ENCODE measurements around the gene LRBA. TPM values are rescaled to one million over a fixed set of nuclear protein-coding genes. Genes with fewer than 3 reads are reported as not detected.
A peak's percentile ranks its signal among the peaks of the same experiment; 100 is the strongest.

The LRBA gene
- total RNA-seq, 2 donors from 2014 or later, result 50.1 to 59.9 TPM

DNA sequence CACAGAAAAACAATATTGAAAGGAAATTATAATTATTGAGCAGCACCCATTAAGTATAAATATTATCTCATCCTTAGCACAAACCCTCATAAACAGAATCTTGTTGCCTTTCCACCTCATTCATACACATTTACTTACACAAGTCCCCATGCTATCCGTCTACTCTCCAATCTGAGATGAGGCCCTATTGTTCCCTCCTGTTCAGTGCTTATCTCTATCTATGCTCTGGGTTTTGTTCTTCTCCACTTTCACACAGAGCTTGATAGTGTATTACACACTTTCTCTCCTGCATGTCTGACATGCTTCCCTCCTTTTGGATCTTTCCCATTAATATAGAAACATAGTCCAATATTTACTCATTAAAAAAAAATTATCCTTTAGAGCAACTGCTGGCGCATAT lies 671.3 kb downstream of the LRBA start:
- no peaks in the 10 kb centered on the region for H3K4me1 ChIP-seq
- H3K27ac ChIP-seq, result no peak overlapping the region
- DNase-seq (no peak), ATAC-seq (no peak)
- WGBS, 2 donors, result 93 to 94% methylated on average over 2 of the region's 2 CpGs
- H3K4me3 ChIP-seq, result no peak overlapping the region
- intact Hi-C loops (cut with DNase I), result no loop called here
- H3K36me3 ChIP-seq (replicated peaks in 1 of 2; ENCODE audit: insufficient read depth in 1 of 2, low read depth in 2 of 2), result no peaks in the 10 kb centered on the region
- H3K27me3 ChIP-seq, result no peaks in the 10 kb centered on the region
- no peaks in the 10 kb centered on the region for H3K9me3 ChIP-seq
- TF ChIP-seq POLR2A (IDR thresholded peaks at IDR 0.05), result no peak
- TF ChIP-seq, protein P1, sequence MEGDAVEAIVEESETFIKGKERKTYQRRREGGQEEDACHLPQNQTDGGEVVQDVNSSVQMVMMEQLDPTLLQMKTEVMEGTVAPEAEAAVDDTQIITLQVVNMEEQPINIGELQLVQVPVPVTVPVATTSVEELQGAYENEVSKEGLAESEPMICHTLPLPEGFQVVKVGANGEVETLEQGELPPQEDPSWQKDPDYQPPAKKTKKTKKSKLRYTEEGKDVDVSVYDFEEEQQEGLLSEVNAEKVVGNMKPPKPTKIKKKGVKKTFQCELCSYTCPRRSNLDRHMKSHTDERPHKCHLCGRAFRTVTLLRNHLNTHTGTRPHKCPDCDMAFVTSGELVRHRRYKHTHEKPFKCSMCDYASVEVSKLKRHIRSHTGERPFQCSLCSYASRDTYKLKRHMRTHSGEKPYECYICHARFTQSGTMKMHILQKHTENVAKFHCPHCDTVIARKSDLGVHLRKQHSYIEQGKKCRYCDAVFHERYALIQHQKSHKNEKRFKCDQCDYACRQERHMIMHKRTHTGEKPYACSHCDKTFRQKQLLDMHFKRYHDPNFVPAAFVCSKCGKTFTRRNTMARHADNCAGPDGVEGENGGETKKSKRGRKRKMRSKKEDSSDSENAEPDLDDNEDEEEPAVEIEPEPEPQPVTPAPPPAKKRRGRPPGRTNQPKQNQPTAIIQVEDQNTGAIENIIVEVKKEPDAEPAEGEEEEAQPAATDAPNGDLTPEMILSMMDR (IDR thresholded peaks at IDR 0.05), result no peak

DNA sequence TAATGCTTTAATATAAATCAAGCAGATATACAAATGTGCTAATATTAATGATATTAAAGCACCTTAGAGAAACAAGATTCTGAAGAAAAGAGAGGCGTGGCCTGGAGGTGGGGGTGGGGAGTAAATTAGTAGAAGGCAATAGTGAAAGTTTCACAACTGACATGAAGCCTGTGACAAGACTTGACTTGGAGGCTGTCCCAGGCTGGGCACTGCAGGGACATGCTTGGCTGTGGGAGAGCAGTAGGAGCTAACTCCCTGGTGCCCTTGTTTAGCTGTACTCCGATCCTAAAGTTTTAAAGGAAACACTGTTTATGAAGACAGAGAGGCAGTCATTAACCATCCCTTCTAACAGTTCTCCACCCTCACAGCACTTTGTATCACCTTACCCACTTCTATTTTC lies 672.1 kb downstream of the LRBA start:
- Histone ChIP-seq H3K36me3 (replicated peaks in 1 of 2; ENCODE audit: insufficient read depth in 1 of 2, low read depth in 2 of 2) (no peaks in the 10 kb centered on the region), H3K4me1 (no peaks in the 10 kb centered on the region), H3K27me3 (no peaks in the 10 kb centered on the region), H3K27ac (no peak overlapping the region), H3K4me3 (no peak overlapping the region), H3K9me3 (no peaks in the 10 kb centered on the region)
- intact Hi-C loops (cut with DNase I), result no loop called here
- no peak for TF ChIP-seq POLR2A (IDR thresholded peaks at IDR 0.05)
- TF ChIP-seq, protein P1 (IDR thresholded peaks at IDR 0.05), result no peak
- 86 to 97% methylated on average over 2 of the region's 2 CpGs for WGBS, 2 donors
- ATAC-seq (no peak), DNase-seq (peak in 3 of 4 donors; percentile 14 to 40 (median 19))

DNA sequence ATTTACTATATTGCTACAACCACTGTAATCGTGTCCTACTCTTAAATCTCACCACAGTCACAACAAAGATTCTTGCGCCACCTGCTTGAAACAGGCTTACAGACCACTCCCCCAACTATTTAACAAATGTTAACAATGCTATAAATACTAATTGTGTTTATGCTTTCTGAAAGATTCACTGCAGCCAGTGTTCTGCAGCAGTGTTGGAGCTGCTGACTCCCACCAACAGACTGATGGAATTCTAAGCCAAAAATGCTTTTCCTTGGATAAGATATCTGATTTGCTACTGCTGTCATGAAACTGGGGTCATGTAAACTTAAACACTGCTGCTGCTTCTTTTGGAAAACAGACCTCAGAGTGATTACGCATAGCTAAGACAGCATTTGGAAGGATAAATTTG lies 677.4 kb downstream of the LRBA start:
- DNase-seq (no peak), ATAC-seq (no peak)
- H3K9me3 ChIP-seq, result no peaks in the 10 kb centered on the region
- H3K27ac ChIP-seq, result no peak overlapping the region
- no peaks in the 10 kb centered on the region for H3K4me1 ChIP-seq
- no peaks in the 10 kb centered on the region for H3K36me3 ChIP-seq (replicated peaks in 1 of 2; ENCODE audit: insufficient read depth in 1 of 2, low read depth in 2 of 2)
- intact Hi-C loops (cut with DNase I), result no loop called here
- no peaks in the 10 kb centered on the region for H3K27me3 ChIP-seq
- TF ChIP-seq, protein P1 (IDR thresholded peaks at IDR 0.05), result no peak
- no peak for TF ChIP-seq POLR2A (IDR thresholded peaks at IDR 0.05)
- no peak overlapping the region for H3K4me3 ChIP-seq
- WGBS, 2 donors, result 74 to 76% methylated on average over 3 of the region's 3 CpGs

DNA sequence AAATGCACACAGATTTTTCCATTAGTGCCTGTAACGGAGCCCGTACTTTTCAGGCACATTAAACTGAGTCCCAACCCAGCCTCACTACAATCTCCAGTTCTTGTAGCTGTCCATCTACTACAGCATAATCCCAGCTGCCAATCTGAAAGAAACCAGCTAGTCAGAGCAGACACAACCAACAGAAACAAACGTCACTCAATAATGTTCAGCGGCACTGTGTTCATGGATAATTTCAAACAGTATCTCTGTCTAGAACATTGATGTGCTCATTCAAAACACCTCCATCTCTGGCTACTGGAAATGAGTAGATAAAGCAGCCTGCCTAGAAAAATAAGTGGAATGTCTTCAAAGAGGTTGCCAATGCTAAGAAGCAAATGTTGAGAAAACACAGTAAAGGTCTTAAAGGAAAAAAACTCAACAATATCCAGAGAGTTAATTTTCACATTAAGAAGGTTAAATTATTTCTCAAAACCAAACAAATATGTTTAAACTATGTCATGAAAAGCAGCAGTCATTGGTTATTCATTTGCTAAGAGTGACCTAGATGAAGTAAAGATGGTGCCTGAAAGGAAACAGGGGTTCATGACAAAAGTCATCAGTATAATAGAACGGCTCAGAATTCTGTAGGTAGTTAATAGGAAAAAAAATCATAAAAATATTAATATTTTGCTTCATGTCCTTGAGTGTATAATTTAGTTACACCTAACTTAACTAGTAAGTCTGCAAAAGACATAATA lies 678.2 kb downstream of the LRBA start:
- WGBS, 2 donors, result 68 to 75% methylated on average over 5 of the region's 5 CpGs
- Histone ChIP-seq H3K27ac (no peak overlapping the region), H3K27me3 (no peaks in the 10 kb centered on the region), H3K4me3 (no peak overlapping the region), H3K4me1 (no peaks in the 10 kb centered on the region), H3K9me3 (no peaks in the 10 kb centered on the region), H3K36me3 (replicated peaks in 1 of 2; ENCODE audit: insufficient read depth in 1 of 2, low read depth in 2 of 2) (no peaks in the 10 kb centered on the region)
- intact Hi-C loops (cut with DNase I), result no loop called here
- TF ChIP-seq, protein P1 (IDR thresholded peaks at IDR 0.05), result no peak
- TF ChIP-seq POLR2A (IDR thresholded peaks at IDR 0.05), result no peak
- no peak for DNase-seq
- ATAC-seq, result no peak

DNA sequence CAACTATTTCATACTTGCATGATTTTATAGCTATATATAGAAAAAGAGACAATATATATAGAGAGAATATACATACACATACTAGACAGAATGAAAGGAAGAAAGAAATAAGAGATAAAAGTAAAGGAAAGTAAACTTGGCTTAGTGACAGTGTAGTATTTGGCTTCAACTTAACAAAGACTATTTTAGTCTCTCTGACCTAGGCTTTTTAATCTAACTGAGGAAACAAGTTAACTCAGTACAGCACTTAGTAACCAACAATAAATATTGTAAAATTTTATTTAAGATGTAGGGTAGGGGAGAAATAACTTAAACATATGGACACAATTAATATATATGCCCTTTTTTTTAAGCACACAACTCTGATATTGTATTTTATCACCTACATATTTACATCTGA lies 682.1 kb downstream of the LRBA start:
- H3K27ac ChIP-seq, result no peak overlapping the region
- no peaks in the 10 kb centered on the region for H3K27me3 ChIP-seq
- no peaks in the 10 kb centered on the region for H3K9me3 ChIP-seq
- TF ChIP-seq POLR2A (IDR thresholded peaks at IDR 0.05), result no peak
- TF ChIP-seq, protein P1 (IDR thresholded peaks at IDR 0.05), result no peak
- no peak for DNase-seq
- H3K36me3 ChIP-seq (replicated peaks in 1 of 2; ENCODE audit: insufficient read depth in 1 of 2, low read depth in 2 of 2), result no peaks in the 10 kb centered on the region
- H3K4me3 ChIP-seq, result no peak overlapping the region
- no peaks in the 10 kb centered on the region for H3K4me1 ChIP-seq
- ATAC-seq, result no peak
- intact Hi-C loops (cut with DNase I), result no loop called here

All from body of pancreas (tissue), 4 donors.